A673 (cell line): ENCODE results near the gene NAV2. TPM values are rescaled to one million over a fixed set of nuclear protein-coding genes. Genes with fewer than 3 reads are reported as not detected.

Experiments used
- BruUV-seq: library from RNA; stranded (reverse); fragments of 400-500 nt; replicated peaks from 2 replicates; lab custom pipeline; 2021; lab: Mats Ljungman, UMichigan
- CTCF ChIA-PET: fragments of 300-600 bp; sonication (Branson Sonifier 250); formaldehyde crosslinking; loops from one replicate; lab custom pipeline; 2022; ENCODE audit warnings: antibody characterized with exemption; lab: Charles Lee
- POLR2A ChIA-PET: fragments of 300-600 bp; sonication (Branson Sonifier 250); formaldehyde crosslinking; loops from one replicate; lab custom pipeline; 2022; ENCODE audit warnings: antibody characterized with exemption; ENCODE audit not compliant: low non-redundant PET; lab: Charles Lee
- DNase-seq: peaks from one replicate; pipeline ENCODE4 v3.0.0-alpha.2; 2015; ENCODE audit warnings: low spot score
- H3K27ac ChIP-seq: fragments of 200-600 bp; sonication (generic); 2 replicates; pipeline ENCODE4 v1.5.1; 2016; ENCODE audit warnings: mixed run types, low read depth, mild to moderate bottlenecking, mixed read lengths, antibody characterized with exemption, low read length; ENCODE audit not compliant: poor library complexity, severe bottlenecking
- H3K27me3 ChIP-seq: fragments of 200-600 bp; sonication (generic); replicated peaks from 2 replicates; pipeline ENCODE4 v1.6.1; 2017; ENCODE audit warnings: mixed run types, low read depth, mild to moderate bottlenecking, mixed read lengths, antibody characterized with exemption, low read length; ENCODE audit not compliant: insufficient read depth, poor library complexity
- H3K36me3 ChIP-seq: fragments of 200-600 bp; sonication (generic); 2 replicates; pipeline ENCODE4 v1.6.1; 2016; ENCODE audit warnings: mixed run types, mild to moderate bottlenecking, mixed read lengths, antibody characterized with exemption, low read length; ENCODE audit not compliant: insufficient read depth, poor library complexity, severe bottlenecking
- H3K4me1 ChIP-seq: fragments of 200-600 bp; sonication (generic); 2 replicates; pipeline ENCODE4 v1.6.1; 2017; ENCODE audit warnings: mixed run types, mild to moderate bottlenecking, mixed read lengths, antibody characterized with exemption, low read length; ENCODE audit not compliant: insufficient read depth, poor library complexity, severe bottlenecking
- H3K4me3 ChIP-seq: fragments of 200-600 bp; sonication (generic); 2 replicates; pipeline ENCODE4 v1.5.1; 2016; ENCODE audit warnings: low read depth, mixed run types, mild to moderate bottlenecking, mixed read lengths, low read length; ENCODE audit not compliant: poor library complexity, severe bottlenecking
- H3K9me3 ChIP-seq: fragments of 200-600 bp; sonication (generic); 2 replicates; pipeline ENCODE4 v1.6.1; 2016; ENCODE audit warnings: mixed run types, low read depth, mild to moderate bottlenecking, mixed read lengths, antibody characterized with exemption, low read length; ENCODE audit not compliant: poor library complexity, severe bottlenecking
- CTCF ChIP-seq: fragments of 300-800, 200-600 bp; sonication (generic); conservative IDR thresholded peaks from 2 replicates; pipeline ENCODE4 v1.5.1; 2017; ENCODE audit warnings: low read depth, mild to moderate bottlenecking, antibody characterized with exemption, low read length, moderate library complexity, mixed read lengths
- EZH2 ChIP-seq: fragments of 200-600 bp; sonication (generic); IDR thresholded peaks from 2 replicates; pipeline ENCODE4 v1.6.1; 2017; ENCODE audit warnings: borderline replicate concordance, low read depth, mild to moderate bottlenecking, mixed read lengths, antibody characterized with exemption, low read length; ENCODE audit not compliant: poor library complexity, severe bottlenecking
- intact Hi-C: fragments of 100-400 bp; cut with micrococcal nuclease; formaldehyde crosslinking; loops from one replicate; pipeline ENCODE4 v1.10.0; 2022; ENCODE audit not compliant: unreplicated experiment
- total RNA-seq: library from RNA; stranded (reverse); gene quantifications from 2 replicates; pipeline ENCODE4 v1.2.3, GENCODE V29; 2021

The NAV2 gene
- total RNA-seq, 1 experiment from 2014 or later, result not detected

- Histone ChIP-seq H3K36me3 (no peaks in the 10 kb centered on the region), H3K4me3 (no peak overlapping the region), H3K27ac (no peak overlapping the region), H3K27me3 (peaks cover 37% of the 10 kb centered on the region), H3K9me3 (no peaks in the 10 kb centered on the region), H3K4me1 (no peaks in the 10 kb centered on the region)
- POLR2A ChIA-PET, result no interaction called here
- TF ChIP-seq EZH2 (no peak), CTCF (no peak)
- CTCF ChIA-PET, result no interaction called here
- BruUV-seq, result no TSS peak
- intact Hi-C loops, result no loop called here
- no peak for DNase-seq
Measured at GRCh38 chr11:19714387-19715363, 2.0 kb downstream of the NAV2 start.

GRCh38 chr11:19715373-19715772, 2.7 kb downstream of the NAV2 start:
- BruUV-seq, result no TSS peak
- no peak overlapping the region for H3K27ac ChIP-seq
- ChIA-PET CTCF (no interaction called here), POLR2A (no interaction called here)
- no peak for DNase-seq
- intact Hi-C loops, result no loop called here
- H3K36me3 ChIP-seq, result no peaks in the 10 kb centered on the region
- no peaks in the 10 kb centered on the region for H3K4me1 ChIP-seq
- TF ChIP-seq EZH2, result no peak
- TF ChIP-seq CTCF, result no peak
- H3K27me3 ChIP-seq, result peaks cover 37% of the 10 kb centered on the region
- H3K4me3 ChIP-seq, result no peak overlapping the region
- H3K9me3 ChIP-seq, result no peaks in the 10 kb centered on the region

- Histone ChIP-seq H3K4me3 (no peak overlapping the region), H3K4me1 (no peaks in the 10 kb centered on the region), H3K9me3 (no peaks in the 10 kb centered on the region), H3K36me3 (no peaks in the 10 kb centered on the region), H3K27me3 (peaks cover 31% of the 10 kb centered on the region), H3K27ac (no peak overlapping the region)
- ChIA-PET POLR2A (no interaction called here), CTCF (no interaction called here)
- no peak for DNase-seq
- no peak for TF ChIP-seq EZH2
- TF ChIP-seq CTCF, result no peak
- BruUV-seq, result no TSS peak
- intact Hi-C loops, result no loop called here
Measured at GRCh38 chr11:19718051-19718450, 5.4 kb downstream of the NAV2 start.
